GM19468 (cell line): Measurements from ENCODE around the gene GNL3L.
"Not testable (repeated sequence)": the region's sequence is repeated elsewhere in the genome, so short reads cannot be mapped to it uniquely, and the experiment has no call there.

ENCODE experiments used
- ATAC-seq: cut with Tn5 transposase; IDR thresholded peaks from one replicate; pipeline ENCODE4 v1.9.1; 2021; ENCODE audit warnings: mild to moderate bottlenecking, moderate library complexity, moderate number of reproducible peaks; ENCODE audit not compliant: unreplicated experiment; ENCODE audit errors: extremely low read depth

Gene GNL3L

GRCh38 chrX:54551801-54552200, 21.8 kb downstream of the GNL3L start:
- ATAC-seq = no peak

GRCh38 chrX:54555006-54555405, 25.0 kb downstream of the GNL3L start:
- not testable (repeated sequence) for ATAC-seq

DNA sequence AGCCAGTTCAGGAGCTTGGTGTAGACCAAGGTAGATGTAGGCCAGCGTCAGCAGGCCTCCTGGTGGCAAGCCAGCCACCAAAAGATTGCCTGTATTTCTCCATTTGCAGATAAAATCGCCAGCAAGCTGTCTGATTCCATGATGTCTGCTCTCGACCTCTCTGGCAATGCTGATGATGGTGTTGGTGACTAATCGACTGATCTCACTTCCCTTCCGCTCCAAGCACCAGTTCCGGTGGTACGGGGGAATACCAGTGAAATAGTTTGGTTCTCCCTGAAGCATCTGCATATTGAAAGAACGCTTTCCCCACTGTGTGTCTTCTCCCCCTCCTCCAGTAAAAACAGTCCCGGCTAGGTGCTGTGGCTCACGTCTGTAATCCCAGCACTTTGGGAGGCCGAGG, 30.4 kb downstream of the GNL3L start:
- no peak for ATAC-seq

- ATAC-seq = no peak
Measured at GRCh38 chrX:54561622-54562021, 31.6 kb downstream of the GNL3L start.

GRCh38 chrX:54564936-54565335, 34.9 kb downstream of the GNL3L start:
- no peak for ATAC-seq

- ATAC-seq = no peak
Measured at GRCh38 chrX:54570332-54570731, 40.3 kb downstream of the GNL3L start.

DNA sequence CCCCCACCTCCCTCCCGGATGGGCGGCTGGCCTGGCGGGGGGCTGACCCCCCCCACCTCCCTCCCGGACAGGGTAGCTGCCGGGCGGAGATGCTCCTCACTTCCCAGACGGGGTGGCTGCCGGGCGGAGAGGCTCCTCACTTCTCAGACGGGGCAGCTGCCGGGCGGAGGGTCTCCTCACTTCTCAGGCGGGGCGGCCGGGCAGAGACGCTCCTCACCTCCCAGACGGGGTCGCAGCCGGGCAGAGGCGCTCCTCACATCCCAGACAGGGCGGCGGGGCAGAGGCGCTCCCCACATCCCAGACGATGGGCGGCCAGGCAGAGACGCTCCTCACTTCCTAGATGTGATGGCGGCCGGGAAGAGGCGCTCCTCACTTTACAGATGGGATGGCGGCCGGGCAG, 42.6 kb downstream of the GNL3L start:
- not testable (repeated sequence) for ATAC-seq

- ATAC-seq = no peak
Measured at GRCh38 chrX:54597728-54598127, 67.7 kb downstream of the GNL3L start.

DNA sequence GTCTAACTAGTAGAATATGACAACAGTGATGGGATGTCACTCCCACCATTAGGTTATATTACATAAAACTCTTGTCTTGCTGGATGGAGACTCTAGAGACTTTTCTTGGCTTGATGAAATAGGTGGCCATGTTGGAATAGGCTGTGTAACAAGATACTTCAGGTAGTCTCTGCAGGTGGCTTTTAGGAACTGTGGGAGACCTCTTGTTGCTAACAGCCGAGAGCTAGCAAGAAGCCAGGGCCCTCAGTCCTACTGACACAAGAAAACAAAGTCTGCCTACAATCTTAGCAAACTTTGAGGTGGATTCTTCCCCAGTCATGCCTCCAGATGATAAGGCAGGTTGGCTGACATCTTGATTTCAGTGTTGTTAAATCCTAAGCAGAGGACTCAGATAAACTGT, 72.5 kb downstream of the GNL3L start:
- ATAC-seq = no peak
